Breast epithelium (tissue), 4 donors: ENCODE data around the gene OR51B6. TPM values are rescaled to one million over a fixed set of nuclear protein-coding genes. Genes with fewer than 3 reads are reported as not detected.
"Not testable (repeated sequence)": the region's sequence is repeated elsewhere in the genome, so short reads cannot be mapped to it uniquely, and the experiment has no call there.

ENCODE experiments used
- DNase-seq, 2 donors: peaks; one replicate each; pipeline ENCODE4 v3.0.0-alpha.2; 2019; ENCODE audit warnings: low spot score in 2 of 2
- H3K27ac ChIP-seq, 2 donors: fragments of 200-600 bp; sonication (generic) in 1 of 2; one replicate each; pipeline ENCODE4 v1.5.1; 2016 to 2019; ENCODE audit warnings: mild to moderate bottlenecking in 1 of 2
- H3K27me3 ChIP-seq, 2 donors: fragments of 200-600 bp; sonication (generic) in 1 of 2; one replicate each; pipeline versions ENCODE4 v1.5.1 to v1.6.0; 2017 to 2019; ENCODE audit warnings: control low read depth in 1 of 2, mild to moderate bottlenecking in 1 of 2
- H3K36me3 ChIP-seq: fragments of 200-600 bp; one replicate; pipeline ENCODE4 v1.5.1; 2019
- H3K4me1 ChIP-seq, 2 donors: fragments of 200-600 bp; sonication (generic); one replicate each; pipeline ENCODE4 v1.5.1; 2016 to 2019; ENCODE audit warnings: control low read depth in 1 of 2
- H3K4me3 ChIP-seq, 3 donors: fragments of 200-600 bp; sonication (generic); 1 replicate in 2 of 3; 2 replicates in 1 of 3; pipeline ENCODE4 v1.5.1; 2016 to 2019; ENCODE audit warnings: mild to moderate bottlenecking in 3 of 3, moderate library complexity in 2 of 3
- H3K9me3 ChIP-seq, 2 donors: fragments of 200-600 bp; sonication (generic) in 1 of 2; one replicate each; pipeline ENCODE4 v1.5.1; 2016 to 2019; ENCODE audit warnings: control low read depth in 1 of 2
- POLR2A ChIP-seq: fragments of 450-650 bp; IDR thresholded peaks from one replicate; pipeline ENCODE4 v1.6.1; 2016; ENCODE audit warnings: antibody characterized with exemption, mild to moderate bottlenecking, moderate library complexity
- POLR2AphosphoS5 ChIP-seq, 3 donors: sonication (generic); formaldehyde crosslinking; IDR thresholded peaks; one replicate each; pipeline ENCODE4 v1.6.1; 2017; ENCODE audit warnings: antibody characterized with exemption in 3 of 3
- intact Hi-C: fragments of 100-400 bp; cut with DNase I; formaldehyde crosslinking; loops from one replicate; pipeline ENCODE4 v1.15.1; 2023; ENCODE audit warnings: low total_unique reads
- total RNA-seq, 3 donors: library from RNA; depleted of rRNA; stranded (reverse); fragments of >200 nt; gene quantifications; one replicate each; pipeline ENCODE4 v1.1.0, GENCODE V29; 2016
- TF ChIP-seq, protein P1 (sequence below), 3 donors: fragments of 450-650 bp; IDR thresholded peaks; one replicate each; pipeline ENCODE4 v1.5.1; 2016 to 2017; ENCODE audit warnings: antibody characterized with exemption in 3 of 3, mild to moderate bottlenecking in 3 of 3, moderate library complexity in 3 of 3

Gene OR51B6
- total RNA-seq, 3 donors from 2014 or later: not detected

- Histone ChIP-seq H3K4me1 (no peaks in the 10 kb centered on the region), H3K4me3 (no peak overlapping the region), H3K27me3 (no peaks in the 10 kb centered on the region), H3K27ac (no peak overlapping the region), H3K9me3 (no peaks in the 10 kb centered on the region), H3K36me3 (no peaks in the 10 kb centered on the region)
- no peak for TF ChIP-seq POLR2A
- no peak for TF ChIP-seq POLR2AphosphoS5 (IDR thresholded peaks at IDR 0.05)
- TF ChIP-seq, protein P1, sequence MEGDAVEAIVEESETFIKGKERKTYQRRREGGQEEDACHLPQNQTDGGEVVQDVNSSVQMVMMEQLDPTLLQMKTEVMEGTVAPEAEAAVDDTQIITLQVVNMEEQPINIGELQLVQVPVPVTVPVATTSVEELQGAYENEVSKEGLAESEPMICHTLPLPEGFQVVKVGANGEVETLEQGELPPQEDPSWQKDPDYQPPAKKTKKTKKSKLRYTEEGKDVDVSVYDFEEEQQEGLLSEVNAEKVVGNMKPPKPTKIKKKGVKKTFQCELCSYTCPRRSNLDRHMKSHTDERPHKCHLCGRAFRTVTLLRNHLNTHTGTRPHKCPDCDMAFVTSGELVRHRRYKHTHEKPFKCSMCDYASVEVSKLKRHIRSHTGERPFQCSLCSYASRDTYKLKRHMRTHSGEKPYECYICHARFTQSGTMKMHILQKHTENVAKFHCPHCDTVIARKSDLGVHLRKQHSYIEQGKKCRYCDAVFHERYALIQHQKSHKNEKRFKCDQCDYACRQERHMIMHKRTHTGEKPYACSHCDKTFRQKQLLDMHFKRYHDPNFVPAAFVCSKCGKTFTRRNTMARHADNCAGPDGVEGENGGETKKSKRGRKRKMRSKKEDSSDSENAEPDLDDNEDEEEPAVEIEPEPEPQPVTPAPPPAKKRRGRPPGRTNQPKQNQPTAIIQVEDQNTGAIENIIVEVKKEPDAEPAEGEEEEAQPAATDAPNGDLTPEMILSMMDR (IDR thresholded peaks at IDR 0.05): no peak
- DNase-seq: no peak
- intact Hi-C loops: no loop called here
These were observed 2.6 kb upstream of the OR51B6 start for GRCh38 chr11:5348551-5349194.

GRCh38 chr11:5349550-5349949 is 1.8 kb upstream of the OR51B6 start:
- Histone ChIP-seq H3K27me3 (no peaks in the 10 kb centered on the region), H3K36me3 (no peaks in the 10 kb centered on the region), H3K27ac (no peak overlapping the region), H3K9me3 (no peaks in the 10 kb centered on the region), H3K4me1 (no peaks in the 10 kb centered on the region), H3K4me3 (no peak overlapping the region)
- TF ChIP-seq POLR2A: no peak
- TF ChIP-seq POLR2AphosphoS5 (IDR thresholded peaks at IDR 0.05): no peak
- TF ChIP-seq, protein P1 (IDR thresholded peaks at IDR 0.05): no peak
- no peak for DNase-seq
- intact Hi-C loops: no loop called here

GRCh38 chr11:5356031-5356430 is 4.7 kb downstream of the OR51B6 start:
- H3K9me3 ChIP-seq, H3K36me3 ChIP-seq, H3K4me1 ChIP-seq, H3K27me3 ChIP-seq, DNase-seq, H3K4me3 ChIP-seq, intact Hi-C loops, H3K27ac ChIP-seq: not testable (repeated sequence)

GRCh38 chr11:5362017-5362625 is 10.8 kb downstream of the OR51B6 start:
- Histone ChIP-seq H3K36me3 (no peaks in the 10 kb centered on the region), H3K4me3 (no peak overlapping the region), H3K27ac (no peak overlapping the region), H3K4me1 (no peaks in the 10 kb centered on the region), H3K9me3 (no peaks in the 10 kb centered on the region), H3K27me3 (no peaks in the 10 kb centered on the region)
- DNase-seq: no peak
- intact Hi-C loops: no loop called here
- TF ChIP-seq POLR2AphosphoS5 (IDR thresholded peaks at IDR 0.05): no peak
- TF ChIP-seq POLR2A: no peak
- TF ChIP-seq, protein P1 (IDR thresholded peaks at IDR 0.05): no peak

DNA sequence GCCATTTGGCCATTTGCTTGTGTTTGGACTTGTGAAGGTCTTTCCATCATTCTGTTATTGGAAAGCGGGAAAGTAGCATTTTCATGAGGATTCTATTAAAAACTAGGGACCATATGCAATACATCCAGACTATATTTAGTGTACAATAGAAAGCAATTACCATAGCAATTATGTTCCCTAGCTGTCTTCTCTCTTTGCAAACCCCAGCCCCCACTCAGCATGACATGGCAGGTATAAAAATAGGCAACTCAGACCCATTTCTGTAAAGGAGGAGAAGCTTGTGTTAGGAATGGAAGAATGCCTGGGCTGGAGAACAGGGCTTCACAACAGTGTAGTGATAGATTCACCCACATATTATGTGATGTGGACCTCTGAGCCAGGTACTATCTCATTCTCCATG is 12.4 kb downstream of the OR51B6 start:
- Histone ChIP-seq H3K27me3 (no peaks in the 10 kb centered on the region), H3K36me3 (no peaks in the 10 kb centered on the region), H3K4me1 (no peaks in the 10 kb centered on the region), H3K4me3 (no peak overlapping the region), H3K9me3 (no peaks in the 10 kb centered on the region), H3K27ac (no peak overlapping the region)
- no peak for DNase-seq
- intact Hi-C loops: no loop called here
- TF ChIP-seq, protein P1 (IDR thresholded peaks at IDR 0.05): no peak
- no peak for TF ChIP-seq POLR2A
- TF ChIP-seq POLR2AphosphoS5 (IDR thresholded peaks at IDR 0.05): no peak
